ENCODE results near the gene HMG20B.
A peak's percentile ranks its signal among the peaks of the same experiment; 100 is the strongest.

The HMG20B gene

GRCh38 chr19:3603121-3603811 is 30.5 kb downstream of the HMG20B start:
- peak overlapping the region in 1 of 21 experiments; percentile 15 for H3K27ac ChIP-seq

GRCh38 chr19:3604227-3604986 is 31.7 kb downstream of the HMG20B start:
- no peak overlapping the region for H3K4me3 ChIP-seq

More at GRCh38 chr19:3603121-3603811, 30.5 kb downstream of the HMG20B start:
- H3K4me3 ChIP-seq: no peak overlapping the region

GRCh38 chr19:3604987-3605343 is 32.2 kb downstream of the HMG20B start:
- Histone ChIP-seq H3K4me3 (no peak overlapping the region), H3K27ac (peak overlapping the region in 1 of 21 experiments; percentile 42)

More at GRCh38 chr19:3604227-3604986, 31.7 kb downstream of the HMG20B start:
- H3K27ac ChIP-seq: peak overlapping the region in 2 of 21 experiments; percentile 5 to 42

- H3K4me3 ChIP-seq: no peak overlapping the region
- no peak overlapping the region for H3K27ac ChIP-seq
Measured at GRCh38 chr19:3605361-3605760, 32.6 kb downstream of the HMG20B start.

- peak overlapping the region in 2 of 21 experiments; percentile 65 for H3K27ac ChIP-seq
- peak overlapping the region; percentile 8 to 41 (median 34) for H3K4me3 ChIP-seq
Measured at GRCh38 chr19:3605770-3606169, 33.0 kb downstream of the HMG20B start.

- H3K4me3 ChIP-seq: peak overlapping the region; percentile 8 to 41 (median 34)
- H3K27ac ChIP-seq: peak overlapping the region in 16 of 21 experiments; percentile 36 to 84 (median 65)
Measured at GRCh38 chr19:3606174-3606689, 33.5 kb downstream of the HMG20B start.

GRCh38 chr19:3606690-3607289 is 34.0 kb downstream of the HMG20B start, which contains the start of gene TBXA2R:
TBXA2R (minus strand) TSS chr19:3606875; CDS start chr19:3600634, 6,241 bp downstream.
- peak within 1 kb of the TSS; percentile 8 to 41 (median 34) for H3K4me3 ChIP-seq
- peak within 1 kb of the TSS in 18 of 21 experiments; percentile 36 to 84 (median 65) for H3K27ac ChIP-seq

- peak overlapping the region; percentile 8 to 41 (median 34) for H3K4me3 ChIP-seq
- peak overlapping the region in 18 of 21 experiments; percentile 20 to 84 (median 65) for H3K27ac ChIP-seq
Measured at GRCh38 chr19:3607303-3608078, 34.7 kb downstream of the HMG20B start.

GRCh38 chr19:3608079-3608641 is 35.4 kb downstream of the HMG20B start:
- H3K4me3 ChIP-seq: no peak overlapping the region
- peak overlapping the region in 8 of 21 experiments; percentile 1 to 74 (median 36) for H3K27ac ChIP-seq

- no peak overlapping the region for H3K4me3 ChIP-seq
- peak overlapping the region in 8 of 21 experiments; percentile 2 to 62 (median 21) for H3K27ac ChIP-seq
Measured at GRCh38 chr19:3608750-3609322, 36.1 kb downstream of the HMG20B start.

GRCh38 chr19:3609779-3610719 is 37.3 kb downstream of the HMG20B start:
- H3K4me3 ChIP-seq: no peak overlapping the region
- peak overlapping the region in 8 of 21 experiments; percentile 3 to 62 (median 19) for H3K27ac ChIP-seq

- no peak overlapping the region for H3K4me3 ChIP-seq
- peak overlapping the region in 1 of 21 experiments; percentile 23 for H3K27ac ChIP-seq
Measured at GRCh38 chr19:3610745-3611717, 38.3 kb downstream of the HMG20B start.

- no peak overlapping the region for H3K4me3 ChIP-seq
- no peak overlapping the region for H3K27ac ChIP-seq
Measured at GRCh38 chr19:3611841-3612240, 39.1 kb downstream of the HMG20B start.

- no peak overlapping the region for H3K4me3 ChIP-seq
- H3K27ac ChIP-seq: no peak overlapping the region
Measured at GRCh38 chr19:3612330-3612729, 39.6 kb downstream of the HMG20B start.

- no peak overlapping the region for H3K4me3 ChIP-seq
- H3K27ac ChIP-seq: no peak overlapping the region
Measured at GRCh38 chr19:3612901-3613741, 40.4 kb downstream of the HMG20B start.
